ENCODE data around the gene KIF26A.

Gene KIF26A

DNA sequence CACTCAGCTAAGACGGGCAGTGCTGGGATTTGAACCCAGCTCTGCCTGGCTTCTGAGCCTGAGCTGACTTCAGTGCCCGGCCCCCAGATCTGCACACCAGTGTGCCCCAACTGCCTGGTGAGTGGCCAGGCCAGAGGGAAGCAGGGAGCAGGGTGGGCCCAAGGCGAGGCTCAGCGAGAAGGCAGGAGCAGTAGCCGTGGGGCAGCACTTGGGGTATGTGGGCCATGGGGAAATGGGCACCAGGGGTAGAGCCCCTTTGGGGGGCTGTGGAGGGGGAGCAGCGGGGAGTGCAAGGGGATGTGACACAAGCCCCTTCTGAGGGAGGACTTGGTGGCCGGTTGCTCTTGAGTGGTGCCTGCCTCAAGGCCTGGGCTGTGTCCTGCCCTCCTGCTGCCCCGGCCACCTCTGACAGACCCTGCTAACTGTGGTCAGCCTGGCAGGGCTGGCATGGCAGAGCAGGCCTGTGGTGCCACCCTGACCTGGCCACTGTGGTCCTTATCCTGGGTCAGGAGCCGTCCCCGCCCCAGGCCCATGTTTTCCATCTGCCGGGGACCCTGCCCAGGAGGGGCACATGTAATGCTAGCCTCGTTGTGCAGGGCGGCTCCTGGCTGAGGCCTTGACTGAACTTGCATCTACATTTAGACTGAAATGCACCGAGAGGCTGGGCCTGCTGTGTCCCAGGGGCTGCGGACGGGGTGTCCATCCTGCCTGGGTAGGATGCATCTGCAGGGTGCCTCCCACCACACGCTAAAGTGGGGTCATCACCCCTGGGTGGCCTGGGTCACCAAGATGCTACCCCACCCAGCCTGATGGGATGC, 90.5 kb downstream of the KIF26A start:
- Mint-ChIP-seq H3K4me3 (no peak overlapping the region), H3K36me3 (ENCODE audit: low read depth) (peaks cover 7% of the 10 kb centered on the region), H3K9me3 (peaks cover 4% of the 10 kb centered on the region), H3K27ac (no peak overlapping the region), H3K4me1 (ENCODE audit: low read depth) (peaks cover 7% of the 10 kb centered on the region), H3K27me3 (peaks cover 7% of the 10 kb centered on the region)

DNA sequence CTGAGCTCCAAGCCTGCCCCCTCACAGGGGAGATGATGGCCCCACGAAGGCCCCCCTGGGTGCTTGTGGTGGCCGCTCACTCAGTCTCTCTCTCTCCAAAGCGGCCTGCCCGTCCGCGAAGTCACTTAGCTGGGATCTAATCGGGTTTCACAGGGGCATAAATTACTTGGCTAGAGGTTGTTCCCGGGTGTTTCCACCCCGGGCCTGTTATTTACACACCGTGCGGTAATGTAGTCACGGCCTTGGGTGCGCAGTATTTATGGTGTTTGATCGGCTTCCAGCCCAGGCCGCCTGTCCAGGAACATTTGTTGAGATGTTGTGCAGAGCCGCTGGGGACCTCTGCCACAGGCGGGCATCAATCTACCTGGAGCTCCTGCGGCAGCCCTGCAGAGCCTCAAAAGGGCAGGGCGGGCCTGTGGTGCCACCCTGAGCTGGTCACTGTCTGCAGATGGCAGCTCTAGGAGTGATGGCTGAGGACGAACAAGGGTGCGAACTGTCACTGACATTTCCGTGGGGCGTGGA, 91.2 kb downstream of the KIF26A start:
- Mint-ChIP-seq H3K9me3 (peaks cover 4% of the 10 kb centered on the region), H3K27me3 (peaks cover under 1% of the 10 kb centered on the region), H3K36me3 (ENCODE audit: low read depth) (peaks cover 8% of the 10 kb centered on the region), H3K27ac (no peak overlapping the region), H3K4me3 (no peak overlapping the region), H3K4me1 (ENCODE audit: low read depth) (peaks cover 7% of the 10 kb centered on the region)

- Mint-ChIP-seq H3K27me3 (no peaks in the 10 kb centered on the region), H3K9me3 (peaks cover 4% of the 10 kb centered on the region), H3K4me3 (no peak overlapping the region), H3K4me1 (ENCODE audit: low read depth) (peaks cover 7% of the 10 kb centered on the region), H3K27ac (no peak overlapping the region), H3K36me3 (ENCODE audit: low read depth) (peaks cover 8% of the 10 kb centered on the region)
Measured at GRCh38 chr14:104230119-104230815, 91.9 kb downstream of the KIF26A start.

All from stimulated activated naive CD8-positive, alpha-beta T cell treated with anti-CD3 and anti-CD28 coated beads, Interleukin-15, Interleukin-2, amounts not matched to agents 100 ng/mL and 50 ng/mL, for 24 hours (primary cell).